HG03565 (cell line): Measurements from ENCODE around the gene LGALSL.
A peak's percentile ranks its signal among the peaks of the same experiment; 100 is the strongest.
"Not testable (repeated sequence)": the region's sequence is repeated elsewhere in the genome, so short reads cannot be mapped to it uniquely, and the experiment has no call there.

ENCODE experiments used
- ATAC-seq: cut with Tn5 transposase; IDR thresholded peaks from one replicate; pipeline ENCODE4 v1.9.1; 2021; ENCODE audit warnings: mild to moderate bottlenecking, moderate library complexity; ENCODE audit not compliant: unreplicated experiment

Gene LGALSL

GRCh38 chr2:64442277-64442676, 11.7 kb upstream of the LGALSL start:
- no peak for ATAC-seq

- no peak for ATAC-seq
These were observed 11.0 kb upstream of the LGALSL start for GRCh38 chr2:64442801-64443429.

- not testable (repeated sequence) for ATAC-seq
These were observed 8.0 kb upstream of the LGALSL start for GRCh38 chr2:64445970-64446369.

- ATAC-seq = no peak
These were observed 6.5 kb upstream of the LGALSL start for GRCh38 chr2:64447317-64448040.

- ATAC-seq = no peak
These were observed 5.9 kb upstream of the LGALSL start for GRCh38 chr2:64448041-64448426.

- ATAC-seq = no peak
These were observed 2.9 kb upstream of the LGALSL start for GRCh38 chr2:64451051-64451450.

- ATAC-seq = peak; percentile 32
These were observed 697 bp downstream of the LGALSL start for GRCh38 chr2:64454386-64455332.

GRCh38 chr2:64455545-64455944, 1.6 kb downstream of the LGALSL start:
- ATAC-seq = no peak

GRCh38 chr2:64456293-64456692, 2.3 kb downstream of the LGALSL start:
- ATAC-seq = no peak

GRCh38 chr2:64457524-64457923, 3.6 kb downstream of the LGALSL start:
- ATAC-seq = no peak

GRCh38 chr2:64459575-64459974, 5.6 kb downstream of the LGALSL start:
- ATAC-seq = no peak

GRCh38 chr2:64460330-64460729, 6.4 kb downstream of the LGALSL start:
- ATAC-seq = no peak

- ATAC-seq = no peak
These were observed 7.5 kb downstream of the LGALSL start for GRCh38 chr2:64461271-64462058.

GRCh38 chr2:64462171-64462570, 8.2 kb downstream of the LGALSL start:
- ATAC-seq = no peak

- ATAC-seq = no peak
These were observed 9.2 kb downstream of the LGALSL start for GRCh38 chr2:64462940-64463700.

GRCh38 chr2:64463781-64464180, 9.8 kb downstream of the LGALSL start:
- ATAC-seq = no peak

GRCh38 chr2:64466478-64467085, 12.6 kb downstream of the LGALSL start:
- no peak for ATAC-seq

- ATAC-seq = no peak
These were observed 13.3 kb downstream of the LGALSL start for GRCh38 chr2:64467096-64467843.

GRCh38 chr2:64469261-64469660, 15.3 kb downstream of the LGALSL start:
- no peak for ATAC-seq
